HepG2 (cell line): ENCODE data around the gene SHTN1.

Source experiments
- ATRX ChIP-seq: sonication (generic); formaldehyde crosslinking; IDR thresholded peaks from 2 replicates; pipeline ENCODE4 v1.4.0; 2020; ENCODE audit warnings: missing genetic modification reagents, borderline replicate concordance
- CEBPB ChIP-seq: IDR thresholded peaks from 2 replicates; pipeline ENCODE4 v1.6.1; 2011; ENCODE audit warnings: low read depth, low read length, improper control_type of control experiment, borderline replicate concordance
- E2F1 ChIP-seq: sonication (generic); formaldehyde crosslinking; IDR thresholded peaks from 2 replicates; pipeline ENCODE4 v1.5.0; 2020; ENCODE audit warnings: missing genetic modification reagents
- HNF4A ChIP-seq: sonication (generic); formaldehyde crosslinking; IDR thresholded peaks from 2 replicates; pipeline ENCODE4 v1.4.0; 2020; ENCODE audit warnings: missing genetic modification reagents
- POLR2A ChIP-seq, 2 experiments: IDR thresholded peaks; 2 replicates each; pipeline ENCODE4 v1.6.1; 2011; ENCODE audit warnings: low read depth in 2 of 2, low read length in 2 of 2, mild to moderate bottlenecking in 1 of 2, moderate library complexity in 1 of 2; ENCODE audit not compliant: insufficient read depth in 1 of 2
- SMC3 ChIP-seq: IDR thresholded peaks from 2 replicates; pipeline ENCODE4 v1.6.1; 2011; ENCODE audit warnings: low read length, improper control_type of control experiment
- TARDBP ChIP-seq: sonication (generic); formaldehyde crosslinking; IDR thresholded peaks from 2 replicates; pipeline ENCODE4 v1.8.0; 2022; ENCODE audit warnings: mild to moderate bottlenecking, missing genetic modification reagents
- ZNF30 ChIP-seq: sonication (generic); formaldehyde crosslinking; IDR thresholded peaks from 2 replicates; pipeline ENCODE4 v1.5.0; 2020; ENCODE audit warnings: mild to moderate bottlenecking, missing genetic modification reagents
- ZNF383 ChIP-seq: sonication (generic); formaldehyde crosslinking; IDR thresholded peaks from 2 replicates; pipeline ENCODE4 v1.4.0; 2020; ENCODE audit warnings: missing genetic modification reagents, mild to moderate bottlenecking, borderline replicate concordance
- TF ChIP-seq, protein P1 (sequence below): sonication (generic); formaldehyde crosslinking; IDR thresholded peaks from 2 replicates; pipeline ENCODE4 v1.5.0; 2020; ENCODE audit warnings: mild to moderate bottlenecking, missing genetic modification reagents, moderate library complexity

- 0 out of 2 replicates have a peak, but pooled peaks have one; percentile 30 for TF ChIP-seq TARDBP (CRISPR knock-in tag)
- TF ChIP-seq ZNF30 (CRISPR knock-in tag) = no peak
- TF ChIP-seq HNF4A (CRISPR knock-in tag) = no peak
- TF ChIP-seq, protein P1, sequence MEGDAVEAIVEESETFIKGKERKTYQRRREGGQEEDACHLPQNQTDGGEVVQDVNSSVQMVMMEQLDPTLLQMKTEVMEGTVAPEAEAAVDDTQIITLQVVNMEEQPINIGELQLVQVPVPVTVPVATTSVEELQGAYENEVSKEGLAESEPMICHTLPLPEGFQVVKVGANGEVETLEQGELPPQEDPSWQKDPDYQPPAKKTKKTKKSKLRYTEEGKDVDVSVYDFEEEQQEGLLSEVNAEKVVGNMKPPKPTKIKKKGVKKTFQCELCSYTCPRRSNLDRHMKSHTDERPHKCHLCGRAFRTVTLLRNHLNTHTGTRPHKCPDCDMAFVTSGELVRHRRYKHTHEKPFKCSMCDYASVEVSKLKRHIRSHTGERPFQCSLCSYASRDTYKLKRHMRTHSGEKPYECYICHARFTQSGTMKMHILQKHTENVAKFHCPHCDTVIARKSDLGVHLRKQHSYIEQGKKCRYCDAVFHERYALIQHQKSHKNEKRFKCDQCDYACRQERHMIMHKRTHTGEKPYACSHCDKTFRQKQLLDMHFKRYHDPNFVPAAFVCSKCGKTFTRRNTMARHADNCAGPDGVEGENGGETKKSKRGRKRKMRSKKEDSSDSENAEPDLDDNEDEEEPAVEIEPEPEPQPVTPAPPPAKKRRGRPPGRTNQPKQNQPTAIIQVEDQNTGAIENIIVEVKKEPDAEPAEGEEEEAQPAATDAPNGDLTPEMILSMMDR = no peak
- no peak for TF ChIP-seq ATRX (CRISPR knock-in tag)
- no peak for TF ChIP-seq ZNF383 (CRISPR knock-in tag)
- TF ChIP-seq SMC3 = no peak
- no peak for TF ChIP-seq CEBPB
- TF ChIP-seq POLR2A (IDR thresholded peaks at IDR 0.05; ENCODE audit: insufficient read depth in 1 of 2, low read depth in 2 of 2, low read length in 2 of 2) = no peak
- TF ChIP-seq E2F1 (CRISPR knock-in tag) = no peak
Measured at GRCh38 chr10:116984202-116984990, 20.6 kb downstream of the SHTN1 start.
